MM.1S (cell line): ENCODE results near the gene PLEKHJ1.
"Not testable (repeated sequence)": the region's sequence is repeated elsewhere in the genome, so short reads cannot be mapped to it uniquely, and the experiment has no call there.

Experiments
- DNase-seq: peaks from one replicate; pipeline ENCODE4 v3.0.0-alpha.2; 2015
- H2AFZ ChIP-seq: fragments of 300-600 bp; sonication (generic); 2 replicates; pipeline ENCODE4 v1.6.0; 2016; ENCODE audit warnings: antibody characterized with exemption, low read length
- H3F3A ChIP-seq: fragments of 300-600 bp; sonication (generic); 2 replicates; pipeline ENCODE4 v1.6.1; 2016; ENCODE audit warnings: mild to moderate bottlenecking, antibody characterized with exemption, low read length, moderate library complexity, mixed read lengths; ENCODE audit not compliant: insufficient read depth
- H3K27ac ChIP-seq: fragments of 300-600 bp; sonication (generic); 2 replicates; pipeline ENCODE4 v1.5.1; 2016; ENCODE audit warnings: mild to moderate bottlenecking, low read length
- H3K27me3 ChIP-seq: fragments of 300-600 bp; sonication (generic); replicated peaks from 2 replicates; pipeline ENCODE4 v1.6.0; 2016; ENCODE audit warnings: low read length; ENCODE audit not compliant: insufficient read depth
- H3K36me3 ChIP-seq: fragments of 300-600 bp; sonication (generic); replicated peaks from 2 replicates; pipeline ENCODE4 v1.6.1; 2016; ENCODE audit warnings: mild to moderate bottlenecking, low read length, mixed read lengths; ENCODE audit not compliant: insufficient read depth
- H3K4me1 ChIP-seq: fragments of 300-600 bp; sonication (generic); 2 replicates; pipeline ENCODE4 v1.6.1; 2016; ENCODE audit warnings: low read length, mixed read lengths
- H3K4me2 ChIP-seq: fragments of 300-600 bp; sonication (generic); 2 replicates; pipeline ENCODE4 v1.6.0; 2016; ENCODE audit warnings: low read depth, low read length
- H3K4me3 ChIP-seq: fragments of 300-600 bp; sonication (generic); 2 replicates; pipeline ENCODE4 v1.5.1; 2016; ENCODE audit warnings: low read length, mixed read lengths
- H3K79me2 ChIP-seq: fragments of 300-600 bp; sonication (generic); 2 replicates; pipeline ENCODE4 v1.6.1; 2016; ENCODE audit warnings: mixed run types, low read length, mixed read lengths
- H3K9ac ChIP-seq: fragments of 300-600 bp; sonication (generic); 2 replicates; pipeline ENCODE4 v1.6.1; 2016; ENCODE audit warnings: low read length, mixed read lengths
- H3K9me2 ChIP-seq: fragments of 300-600 bp; sonication (generic); replicated peaks from 2 replicates; pipeline ENCODE4 v1.6.1; 2016; ENCODE audit warnings: mild to moderate bottlenecking, low read length, mixed read lengths; ENCODE audit not compliant: insufficient read depth
- H3K9me3 ChIP-seq: fragments of 300-600 bp; sonication (generic); replicated peaks from 2 replicates; pipeline ENCODE4 v1.6.1; 2016; ENCODE audit warnings: mild to moderate bottlenecking, low read length, mixed read lengths; ENCODE audit not compliant: insufficient read depth
- H4K20me1 ChIP-seq: fragments of 300-600 bp; sonication (generic); 2 replicates; pipeline ENCODE4 v1.6.1; 2016; ENCODE audit warnings: mild to moderate bottlenecking, low read length, moderate library complexity, mixed read lengths; ENCODE audit not compliant: insufficient read depth
- EZH2 ChIP-seq: fragments of 300-600 bp; sonication (generic); optimal IDR thresholded peaks from 2 replicates; pipeline ENCODE3; 2017; ENCODE audit warnings: low read depth, mild to moderate bottlenecking, antibody characterized with exemption, low read length, mixed read lengths
- EZH2phosphoT487 ChIP-seq: fragments of 300-600 bp; sonication (generic); IDR thresholded peaks from 2 replicates; pipeline ENCODE4 v1.6.1; 2018; ENCODE audit warnings: antibody characterized with exemption, low read length
- TF ChIP-seq, protein P1 (sequence below): fragments of 300-600 bp; sonication (generic); IDR thresholded peaks from 2 replicates; pipeline ENCODE4 v1.5.1; 2016; ENCODE audit warnings: antibody characterized with exemption, low read length, mixed read lengths

PLEKHJ1 gene

DNA sequence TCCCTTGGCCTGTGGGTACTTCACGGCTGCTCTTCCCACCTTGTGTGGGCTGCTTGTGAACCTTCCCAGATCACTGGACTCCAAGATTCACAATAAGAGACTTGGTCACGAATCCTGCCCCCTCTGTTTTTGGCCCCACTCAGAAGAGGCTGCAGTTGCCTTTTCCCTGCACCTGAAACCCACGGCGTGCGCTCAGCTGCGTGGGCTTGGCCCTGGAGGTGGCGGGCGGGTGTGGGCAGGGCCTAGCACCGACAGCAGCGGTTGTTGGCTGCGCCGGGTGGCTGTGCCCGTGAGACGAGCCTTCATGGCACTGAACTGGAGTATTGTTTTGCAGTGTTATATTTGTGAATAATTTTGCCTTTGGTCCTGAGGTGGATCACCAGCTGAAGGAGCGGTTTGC is 33.8 kb downstream of the PLEKHJ1 start:
- no peak for DNase-seq
- Histone ChIP-seq H3K9me3 (no peaks in the 10 kb centered on the region), H3K79me2 (peaks cover 78% of the 10 kb centered on the region), H2AFZ (no peak overlapping the region), H4K20me1 (peaks cover 20% of the 10 kb centered on the region), H3K4me3 (no peak overlapping the region), H3F3A (no peaks in the 10 kb centered on the region), H3K9ac (no peak overlapping the region), H3K9me2 (no peaks in the 10 kb centered on the region), H3K36me3 (peaks cover 4% of the 10 kb centered on the region; the same call in 1 of the 2 replicates), H3K4me2 (no peak overlapping the region), H3K27me3 (no peaks in the 10 kb centered on the region), H3K27ac (no peak overlapping the region), H3K4me1 (no peaks in the 10 kb centered on the region)
- TF ChIP-seq, protein P1, sequence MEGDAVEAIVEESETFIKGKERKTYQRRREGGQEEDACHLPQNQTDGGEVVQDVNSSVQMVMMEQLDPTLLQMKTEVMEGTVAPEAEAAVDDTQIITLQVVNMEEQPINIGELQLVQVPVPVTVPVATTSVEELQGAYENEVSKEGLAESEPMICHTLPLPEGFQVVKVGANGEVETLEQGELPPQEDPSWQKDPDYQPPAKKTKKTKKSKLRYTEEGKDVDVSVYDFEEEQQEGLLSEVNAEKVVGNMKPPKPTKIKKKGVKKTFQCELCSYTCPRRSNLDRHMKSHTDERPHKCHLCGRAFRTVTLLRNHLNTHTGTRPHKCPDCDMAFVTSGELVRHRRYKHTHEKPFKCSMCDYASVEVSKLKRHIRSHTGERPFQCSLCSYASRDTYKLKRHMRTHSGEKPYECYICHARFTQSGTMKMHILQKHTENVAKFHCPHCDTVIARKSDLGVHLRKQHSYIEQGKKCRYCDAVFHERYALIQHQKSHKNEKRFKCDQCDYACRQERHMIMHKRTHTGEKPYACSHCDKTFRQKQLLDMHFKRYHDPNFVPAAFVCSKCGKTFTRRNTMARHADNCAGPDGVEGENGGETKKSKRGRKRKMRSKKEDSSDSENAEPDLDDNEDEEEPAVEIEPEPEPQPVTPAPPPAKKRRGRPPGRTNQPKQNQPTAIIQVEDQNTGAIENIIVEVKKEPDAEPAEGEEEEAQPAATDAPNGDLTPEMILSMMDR = no peak
- TF ChIP-seq EZH2 (no peak), EZH2phosphoT487 (no peak)

DNA sequence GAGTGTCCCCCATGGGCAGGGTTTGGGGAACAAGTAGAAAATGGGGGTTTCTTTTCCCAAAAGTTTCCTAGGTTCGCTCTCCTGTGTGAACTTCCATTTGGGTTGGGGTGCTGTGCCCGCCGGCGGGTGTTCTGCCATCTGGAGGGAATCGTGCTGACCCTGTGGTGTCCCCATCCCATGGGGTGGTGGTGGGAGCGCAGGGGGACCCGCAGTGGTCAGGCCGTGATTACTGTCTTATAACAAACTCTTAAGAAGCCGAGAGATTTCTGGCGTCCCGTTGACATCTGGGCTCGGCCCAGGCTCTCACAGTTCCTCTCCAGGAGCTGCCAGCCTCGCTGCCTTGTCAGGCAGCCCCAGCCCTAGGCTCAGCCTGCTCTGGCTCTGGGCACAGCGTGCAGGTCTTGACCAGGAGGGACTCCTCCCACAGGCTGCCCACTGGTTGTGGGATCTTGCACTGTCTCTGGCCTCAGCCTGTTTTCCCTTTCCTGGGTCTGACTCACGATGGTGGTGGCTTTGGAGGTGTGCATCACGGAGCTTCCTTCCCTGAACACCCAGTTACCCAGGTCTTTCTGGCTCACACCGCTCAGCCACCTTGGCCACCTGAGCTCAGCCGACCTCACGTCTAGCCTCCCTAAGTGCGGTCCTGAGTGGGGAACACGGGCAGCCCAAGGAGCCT is 34.5 kb downstream of the PLEKHJ1 start:
- H3F3A ChIP-seq = no peaks in the 10 kb centered on the region
- no peak overlapping the region for H3K4me2 ChIP-seq
- no peaks in the 10 kb centered on the region for H3K9me3 ChIP-seq
- no peaks in the 10 kb centered on the region for H3K27me3 ChIP-seq
- H2AFZ ChIP-seq = no peak overlapping the region
- H3K79me2 ChIP-seq = peaks cover 78% of the 10 kb centered on the region
- H3K4me1 ChIP-seq = no peaks in the 10 kb centered on the region
- no peak overlapping the region for H3K9ac ChIP-seq
- H3K36me3 ChIP-seq = peaks cover 4% of the 10 kb centered on the region; the same call in 1 of the 2 replicates
- no peaks in the 10 kb centered on the region for H3K9me2 ChIP-seq
- TF ChIP-seq, protein P1 = no peak
- TF ChIP-seq EZH2 = no peak
- TF ChIP-seq EZH2phosphoT487 = no peak
- DNase-seq = no peak
- H3K27ac ChIP-seq = no peak overlapping the region
- peaks cover 24% of the 10 kb centered on the region for H4K20me1 ChIP-seq
- H3K4me3 ChIP-seq = no peak overlapping the region

DNA sequence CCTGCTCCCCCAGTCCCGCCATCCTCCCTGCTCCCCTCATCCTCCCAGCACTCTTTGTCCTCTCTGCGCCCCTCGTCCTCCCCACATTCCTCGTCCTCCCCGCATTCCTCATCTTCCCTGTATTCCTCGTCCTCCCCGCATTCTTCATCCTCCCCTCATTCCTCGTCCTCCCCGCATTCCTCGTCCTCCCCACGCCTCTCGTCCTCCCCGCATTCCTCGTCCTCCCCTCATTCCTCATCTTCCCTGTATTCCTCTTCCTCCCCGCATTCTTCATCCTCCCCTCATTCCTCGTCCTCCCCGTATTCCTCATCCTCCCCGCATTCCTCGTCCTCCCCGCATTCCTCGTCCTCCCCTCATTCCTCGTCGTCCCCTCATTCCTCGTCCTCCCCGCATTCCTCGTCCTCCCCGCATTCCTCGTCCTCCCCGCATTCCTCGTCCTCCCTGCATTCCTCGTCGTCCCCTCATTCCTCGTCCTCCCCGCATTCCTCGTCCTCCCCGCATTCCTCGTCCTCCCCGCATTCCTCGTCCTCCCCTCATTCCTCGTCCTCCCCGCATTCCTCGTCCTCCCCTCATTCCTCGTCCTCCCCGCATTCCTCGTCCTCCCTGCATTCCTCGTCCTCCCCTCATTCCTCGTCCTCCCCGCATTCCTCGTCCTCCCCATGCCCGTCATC is 35.4 kb downstream of the PLEKHJ1 start:
- not testable (repeated sequence) for H2AFZ ChIP-seq, H3K27ac ChIP-seq, DNase-seq, H3K4me3 ChIP-seq, H3F3A ChIP-seq, H3K4me1 ChIP-seq, H3K27me3 ChIP-seq, H3K36me3 ChIP-seq, H3K9me3 ChIP-seq, H3K9me2 ChIP-seq, H3K9ac ChIP-seq, H3K4me2 ChIP-seq
- Histone ChIP-seq H3K79me2 (peaks cover 87% of the 10 kb centered on the region), H4K20me1 (peaks cover 26% of the 10 kb centered on the region)
